Kidney epithelial cell (primary cell): ENCODE data around the gene RBMY1D. TPM values are rescaled to one million over a fixed set of nuclear protein-coding genes. Genes with fewer than 3 reads are reported as not detected.

Experiments used
- DNase-seq: peaks from one replicate; pipeline ENCODE4 v3.0.0-alpha.2; 2010; ENCODE audit warnings: low read depth
- H3K27me3 ChIP-seq: 2 replicates; pipeline ENCODE4 v1.6.0; 2011; ENCODE audit warnings: low read length; ENCODE audit not compliant: control insufficient read depth, insufficient read depth
- H3K36me3 ChIP-seq: 2 replicates; pipeline ENCODE4 v1.5.1; 2011; ENCODE audit warnings: low read length; ENCODE audit not compliant: control insufficient read depth, insufficient read depth
- H3K4me3 ChIP-seq: 2 replicates; pipeline ENCODE4 v1.5.1; 2011; ENCODE audit warnings: low read depth, mild to moderate bottlenecking, control low read depth, low read length
- total RNA-seq: library from RNA; depleted of rRNA; stranded (reverse); fragments of >200 nt; gene quantifications from 2 replicates; pipeline ENCODE4 v1.2.3, GENCODE V29; 2015
- TF ChIP-seq, protein P1 (sequence below): IDR thresholded peaks from 2 replicates; pipeline ENCODE4 v1.5.1; 2011; ENCODE audit warnings: mild to moderate bottlenecking, moderate library complexity, low read length, control low read depth, inconsistent platforms; ENCODE audit not compliant: insufficient read depth, poor library complexity, severe bottlenecking

RBMY1D gene
- total RNA-seq, 1 donor from 2014 or later: not detected

DNA sequence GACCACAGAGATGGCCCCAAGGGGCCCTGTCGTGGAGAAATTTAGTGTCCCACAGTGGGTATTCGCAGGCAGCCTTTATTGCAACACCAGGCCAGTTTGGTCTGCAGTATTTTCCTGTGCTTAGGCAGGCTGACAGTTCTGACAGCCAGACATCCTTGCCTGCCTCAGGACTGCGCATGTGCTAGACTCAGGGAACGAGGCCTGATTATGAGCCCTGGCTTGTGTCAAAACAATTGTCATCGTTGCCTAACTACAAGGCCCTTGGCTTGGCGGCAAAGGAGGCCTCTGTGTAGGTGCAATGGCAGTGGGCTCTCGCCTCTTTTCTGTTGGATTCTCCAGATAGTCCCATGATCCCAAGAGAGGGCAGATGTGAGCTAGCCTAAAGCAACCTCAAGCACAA, 59.3 kb downstream of the RBMY1D start:
- DNase-seq: no peak

More for the DNA sequence above, 59.3 kb downstream of the RBMY1D start:
- Histone ChIP-seq H3K27me3 (no peaks in the 10 kb centered on the region), H3K4me3 (no peak overlapping the region), H3K36me3 (no peaks in the 10 kb centered on the region)
- TF ChIP-seq, protein P1, sequence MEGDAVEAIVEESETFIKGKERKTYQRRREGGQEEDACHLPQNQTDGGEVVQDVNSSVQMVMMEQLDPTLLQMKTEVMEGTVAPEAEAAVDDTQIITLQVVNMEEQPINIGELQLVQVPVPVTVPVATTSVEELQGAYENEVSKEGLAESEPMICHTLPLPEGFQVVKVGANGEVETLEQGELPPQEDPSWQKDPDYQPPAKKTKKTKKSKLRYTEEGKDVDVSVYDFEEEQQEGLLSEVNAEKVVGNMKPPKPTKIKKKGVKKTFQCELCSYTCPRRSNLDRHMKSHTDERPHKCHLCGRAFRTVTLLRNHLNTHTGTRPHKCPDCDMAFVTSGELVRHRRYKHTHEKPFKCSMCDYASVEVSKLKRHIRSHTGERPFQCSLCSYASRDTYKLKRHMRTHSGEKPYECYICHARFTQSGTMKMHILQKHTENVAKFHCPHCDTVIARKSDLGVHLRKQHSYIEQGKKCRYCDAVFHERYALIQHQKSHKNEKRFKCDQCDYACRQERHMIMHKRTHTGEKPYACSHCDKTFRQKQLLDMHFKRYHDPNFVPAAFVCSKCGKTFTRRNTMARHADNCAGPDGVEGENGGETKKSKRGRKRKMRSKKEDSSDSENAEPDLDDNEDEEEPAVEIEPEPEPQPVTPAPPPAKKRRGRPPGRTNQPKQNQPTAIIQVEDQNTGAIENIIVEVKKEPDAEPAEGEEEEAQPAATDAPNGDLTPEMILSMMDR: no peak

Other genes starting within 250 kb of the RBMY1D start
- gene RBMY1E, start 23.5 kb upstream of the RBMY1D start, total RNA-seq: not detected in 2 replicates